ENCODE measurements around the gene NEK8. TPM values are rescaled to one million over a fixed set of nuclear protein-coding genes. Genes with fewer than 3 reads are reported as not detected.

Gene NEK8
- total and polyA plus RNA-seq, 9 of the 15 experiments (the other 6 are each of a cell fraction or from before 2014, with no cell fraction given) = 0.98 to 16.6 (median 4.6) TPM

DNA sequence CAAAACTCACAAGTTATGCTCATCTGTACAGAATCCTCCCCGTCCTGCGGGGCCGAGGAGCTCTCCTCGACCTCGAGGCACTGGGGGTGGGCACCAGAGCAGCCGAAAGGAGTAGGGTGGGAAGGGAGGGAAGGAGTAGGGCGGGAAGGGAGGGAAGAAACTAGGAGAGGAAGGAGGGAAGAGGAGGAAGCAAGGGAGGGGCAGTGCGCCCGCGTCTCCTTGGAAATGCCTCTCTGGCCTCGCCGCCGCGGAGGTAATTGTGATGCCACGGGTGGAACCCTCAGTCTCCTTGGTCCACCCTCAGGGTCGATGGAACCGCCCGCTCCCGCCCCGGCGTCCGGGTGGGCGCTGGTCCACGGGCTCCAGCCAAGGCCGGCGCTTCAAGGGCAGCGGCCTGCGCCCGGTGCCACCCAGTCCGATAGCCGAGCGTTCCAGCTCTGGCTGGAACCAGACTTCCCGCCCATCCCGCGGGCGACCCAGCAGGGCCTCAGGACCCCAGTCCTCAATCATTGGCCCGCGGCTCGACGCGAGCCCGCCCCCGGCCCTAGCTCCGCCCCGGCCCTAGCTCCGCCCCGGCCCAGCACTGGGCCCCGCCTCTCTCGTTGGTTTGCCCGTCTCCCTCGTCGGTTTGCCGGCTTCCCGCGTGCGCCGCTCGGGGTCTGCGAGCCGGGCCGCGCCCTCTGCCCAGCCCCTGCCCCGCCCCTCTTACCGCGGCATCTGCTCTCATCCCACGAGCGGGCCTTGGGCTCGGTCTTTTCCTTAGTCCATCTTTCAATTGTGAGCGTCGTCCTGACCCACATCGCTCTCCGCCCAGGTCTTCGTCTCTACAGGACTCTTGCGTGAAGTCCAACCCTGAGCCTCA, 17.5 kb upstream of the NEK8 start (continued):
- TF ChIP-seq, protein P1, sequence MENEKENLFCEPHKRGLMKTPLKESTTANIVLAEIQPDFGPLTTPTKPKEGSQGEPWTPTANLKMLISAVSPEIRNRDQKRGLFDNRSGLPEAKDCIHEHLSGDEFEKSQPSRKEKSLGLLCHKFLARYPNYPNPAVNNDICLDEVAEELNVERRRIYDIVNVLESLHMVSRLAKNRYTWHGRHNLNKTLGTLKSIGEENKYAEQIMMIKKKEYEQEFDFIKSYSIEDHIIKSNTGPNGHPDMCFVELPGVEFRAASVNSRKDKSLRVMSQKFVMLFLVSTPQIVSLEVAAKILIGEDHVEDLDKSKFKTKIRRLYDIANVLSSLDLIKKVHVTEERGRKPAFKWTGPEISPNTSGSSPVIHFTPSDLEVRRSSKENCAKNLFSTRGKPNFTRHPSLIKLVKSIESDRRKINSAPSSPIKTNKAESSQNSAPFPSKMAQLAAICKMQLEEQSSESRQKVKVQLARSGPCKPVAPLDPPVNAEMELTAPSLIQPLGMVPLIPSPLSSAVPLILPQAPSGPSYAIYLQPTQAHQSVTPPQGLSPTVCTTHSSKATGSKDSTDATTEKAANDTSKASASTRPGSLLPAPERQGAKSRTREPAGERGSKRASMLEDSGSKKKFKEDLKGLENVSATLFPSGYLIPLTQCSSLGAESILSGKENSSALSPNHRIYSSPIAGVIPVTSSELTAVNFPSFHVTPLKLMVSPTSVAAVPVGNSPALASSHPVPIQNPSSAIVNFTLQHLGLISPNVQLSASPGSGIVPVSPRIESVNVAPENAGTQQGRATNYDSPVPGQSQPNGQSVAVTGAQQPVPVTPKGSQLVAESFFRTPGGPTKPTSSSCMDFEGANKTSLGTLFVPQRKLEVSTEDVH (IDR thresholded peaks at IDR 0.05; ENCODE audit: low read depth, partially characterized antibody) = no peak
- TF ChIP-seq, protein P2, sequence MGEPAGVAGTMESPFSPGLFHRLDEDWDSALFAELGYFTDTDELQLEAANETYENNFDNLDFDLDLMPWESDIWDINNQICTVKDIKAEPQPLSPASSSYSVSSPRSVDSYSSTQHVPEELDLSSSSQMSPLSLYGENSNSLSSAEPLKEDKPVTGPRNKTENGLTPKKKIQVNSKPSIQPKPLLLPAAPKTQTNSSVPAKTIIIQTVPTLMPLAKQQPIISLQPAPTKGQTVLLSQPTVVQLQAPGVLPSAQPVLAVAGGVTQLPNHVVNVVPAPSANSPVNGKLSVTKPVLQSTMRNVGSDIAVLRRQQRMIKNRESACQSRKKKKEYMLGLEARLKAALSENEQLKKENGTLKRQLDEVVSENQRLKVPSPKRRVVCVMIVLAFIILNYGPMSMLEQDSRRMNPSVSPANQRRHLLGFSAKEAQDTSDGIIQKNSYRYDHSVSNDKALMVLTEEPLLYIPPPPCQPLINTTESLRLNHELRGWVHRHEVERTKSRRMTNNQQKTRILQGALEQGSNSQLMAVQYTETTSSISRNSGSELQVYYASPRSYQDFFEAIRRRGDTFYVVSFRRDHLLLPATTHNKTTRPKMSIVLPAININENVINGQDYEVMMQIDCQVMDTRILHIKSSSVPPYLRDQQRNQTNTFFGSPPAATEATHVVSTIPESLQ (CRISPR knock-in tag; IDR thresholded peaks at IDR 0.05) = peak; percentile 86; the same call in 1 of the 2 replicates
- TF ChIP-seq U2AF2 (optimal IDR thresholded peaks at IDR 0.05; ENCODE audit: low read depth, low read length) (no peak), TGIF2 (CRISPR knock-in tag; IDR thresholded peaks at IDR 0.05) (no peak), ZNF740 (CRISPR knock-in tag; IDR thresholded peaks at IDR 0.05) (0 out of 2 replicates have a peak, but pooled peaks have one; percentile 29), ZNF740 (tag; IDR thresholded peaks at IDR 0.05) (no peak), TCFL5 (CRISPR knock-in tag; conservative IDR thresholded peaks at IDR 0.05) (no peak), ZSCAN29 (IDR thresholded peaks at IDR 0.05) (no peak), ZNF23 (CRISPR knock-in tag; IDR thresholded peaks at IDR 0.05) (no peak), ATF1 (CRISPR knock-in tag; IDR thresholded peaks at IDR 0.05) (no peak), ATF1 (tag; IDR thresholded peaks at IDR 0.05) (peak; percentile 79), ATF7 (IDR thresholded peaks at IDR 0.05) (peak; percentile 73; the same call in 1 of the 2 replicates), ZNF436 (CRISPR knock-in tag; IDR thresholded peaks at IDR 0.05) (no peak), ZNF398 (CRISPR knock-in tag; IDR thresholded peaks at IDR 0.05) (no peak), CBFB (CRISPR knock-in tag; IDR thresholded peaks at IDR 0.05) (peak; percentile 80; the same call in 1 of the 2 replicates), USF1 (CRISPR knock-in tag; IDR thresholded peaks at IDR 0.05) (peak; percentile 20; the same call in 1 of the 2 replicates)
- TF ChIP-seq, protein P3, sequence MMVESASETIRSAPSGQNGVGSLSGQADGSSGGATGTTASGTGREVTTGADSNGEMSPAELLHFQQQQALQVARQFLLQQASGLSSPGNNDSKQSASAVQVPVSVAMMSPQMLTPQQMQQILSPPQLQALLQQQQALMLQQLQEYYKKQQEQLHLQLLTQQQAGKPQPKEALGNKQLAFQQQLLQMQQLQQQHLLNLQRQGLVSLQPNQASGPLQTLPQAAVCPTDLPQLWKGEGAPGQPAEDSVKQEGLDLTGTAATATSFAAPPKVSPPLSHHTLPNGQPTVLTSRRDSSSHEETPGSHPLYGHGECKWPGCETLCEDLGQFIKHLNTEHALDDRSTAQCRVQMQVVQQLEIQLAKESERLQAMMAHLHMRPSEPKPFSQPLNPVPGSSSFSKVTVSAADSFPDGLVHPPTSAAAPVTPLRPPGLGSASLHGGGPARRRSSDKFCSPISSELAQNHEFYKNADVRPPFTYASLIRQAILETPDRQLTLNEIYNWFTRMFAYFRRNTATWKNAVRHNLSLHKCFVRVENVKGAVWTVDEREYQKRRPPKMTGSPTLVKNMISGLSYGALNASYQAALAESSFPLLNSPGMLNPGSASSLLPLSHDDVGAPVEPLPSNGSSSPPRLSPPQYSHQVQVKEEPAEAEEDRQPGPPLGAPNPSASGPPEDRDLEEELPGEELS (CRISPR knock-in tag; IDR thresholded peaks at IDR 0.05; ENCODE audit: borderline replicate concordance) = no peak

Data from K562 (cell line).